GM18858 (cell line): Measurements from ENCODE around the gene OLIG2.

Experiments
- ATAC-seq: cut with Tn5 transposase; IDR thresholded peaks from one replicate; pipeline ENCODE4 v1.9.1; 2021; ENCODE audit not compliant: unreplicated experiment

Gene OLIG2

GRCh38 chr21:33025489-33026442, at the start of gene OLIG2:
TSS of gene OLIG2 (plus strand) at chr21:33025935. CDS start at chr21:33026863, 928 bp downstream.
- ATAC-seq, result no peak

- no peak for ATAC-seq
These were observed 48.9 kb upstream of the OLIG2 start for GRCh38 chr21:32976791-32977190.

DNA sequence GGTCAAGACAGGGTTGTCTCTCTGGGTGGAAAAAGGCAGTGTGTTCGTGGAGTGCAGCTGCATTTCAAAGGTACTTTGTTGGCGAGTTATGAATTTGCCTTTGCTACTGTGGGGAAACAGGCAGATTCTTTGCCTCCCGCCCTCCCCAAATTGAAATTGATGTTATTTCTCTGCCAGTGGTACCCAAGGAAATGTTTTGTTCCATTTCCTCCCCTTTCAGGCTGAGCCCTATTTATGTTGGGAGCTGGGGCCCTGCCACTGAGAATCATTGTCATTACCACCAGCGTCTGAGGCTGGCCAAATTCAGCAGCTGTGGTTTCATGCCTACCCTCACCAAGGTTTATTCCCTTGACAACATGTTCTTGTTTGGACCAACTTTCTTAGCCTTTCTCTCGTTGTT, 48.5 kb upstream of the OLIG2 start:
- ATAC-seq, result no peak

DNA sequence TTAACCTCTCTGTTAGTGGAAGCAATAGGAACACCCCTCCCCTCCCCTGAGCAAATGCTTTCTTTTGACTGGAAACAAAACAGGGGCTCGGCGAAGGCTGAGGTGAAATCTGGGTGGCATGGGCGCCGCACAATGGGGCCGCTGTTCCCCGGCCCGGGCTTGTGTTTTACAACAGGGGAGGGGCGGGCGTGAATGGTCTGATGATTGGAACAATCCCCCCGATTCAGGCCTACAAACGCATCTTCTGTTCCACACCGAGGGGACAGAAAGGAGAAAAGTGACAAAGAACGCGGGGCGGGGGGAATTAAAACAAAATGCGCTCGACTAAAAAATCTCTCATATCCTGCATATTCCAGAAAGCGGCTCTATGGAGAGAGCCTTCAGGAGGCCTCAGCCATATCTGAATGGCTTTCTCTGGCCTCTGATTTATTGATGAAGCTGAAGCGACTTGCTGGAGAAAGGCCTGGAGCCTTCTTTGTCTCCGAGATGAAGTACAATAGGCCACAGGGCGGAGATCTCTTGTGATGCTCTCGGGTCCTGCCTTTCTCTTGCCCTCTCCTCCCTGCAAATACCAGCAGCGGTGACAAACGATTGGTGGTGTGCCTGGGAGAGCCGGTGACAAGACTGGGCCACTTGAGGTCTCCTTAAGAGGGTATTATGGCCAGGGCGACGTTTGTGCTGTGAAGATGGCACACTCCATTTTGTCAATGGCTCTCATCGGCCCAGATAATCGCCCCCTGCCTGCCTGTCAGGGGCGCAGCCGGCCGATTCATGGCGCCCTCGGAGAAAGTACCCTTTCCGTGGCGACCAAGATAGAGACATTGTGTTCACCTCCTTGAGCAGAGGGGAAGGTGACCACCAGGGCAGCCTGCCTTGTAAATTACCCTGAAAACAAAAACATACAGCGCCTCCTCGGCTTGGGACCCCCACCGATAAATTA, 47.1 kb upstream of the OLIG2 start:
- ATAC-seq, result no peak

DNA sequence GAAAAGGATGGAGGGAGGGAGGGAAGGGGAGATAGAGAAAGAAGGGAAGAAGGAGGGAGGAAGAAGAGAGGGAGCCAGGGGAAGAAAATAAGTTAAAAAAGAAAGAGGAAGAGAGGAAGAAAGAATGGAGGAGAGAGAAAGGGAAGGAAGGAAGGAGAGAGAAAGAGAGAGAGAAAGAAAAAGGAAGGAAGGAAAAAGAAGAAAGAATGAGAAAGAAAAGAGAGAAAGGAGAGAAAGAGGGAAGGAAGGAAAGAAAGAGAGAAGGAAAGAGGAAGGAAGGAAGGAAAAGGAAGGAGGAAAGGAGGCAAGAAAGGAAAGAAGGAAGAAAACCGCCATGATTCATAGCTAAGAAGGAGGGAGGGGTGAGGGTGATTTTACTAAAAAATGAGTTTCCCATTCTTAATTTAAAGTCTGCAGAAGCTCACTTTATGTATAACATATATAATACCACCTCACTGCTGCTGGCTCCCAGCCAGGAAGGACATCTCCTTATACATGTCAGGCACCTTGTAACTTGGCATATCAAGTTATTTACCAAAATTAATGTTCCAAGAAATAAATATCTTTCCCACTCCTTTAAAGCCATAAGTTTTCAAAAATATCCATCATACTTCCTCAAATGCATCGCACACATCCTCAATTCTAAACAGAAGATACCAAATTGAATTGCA, 46.0 kb upstream of the OLIG2 start:
- no peak for ATAC-seq

DNA sequence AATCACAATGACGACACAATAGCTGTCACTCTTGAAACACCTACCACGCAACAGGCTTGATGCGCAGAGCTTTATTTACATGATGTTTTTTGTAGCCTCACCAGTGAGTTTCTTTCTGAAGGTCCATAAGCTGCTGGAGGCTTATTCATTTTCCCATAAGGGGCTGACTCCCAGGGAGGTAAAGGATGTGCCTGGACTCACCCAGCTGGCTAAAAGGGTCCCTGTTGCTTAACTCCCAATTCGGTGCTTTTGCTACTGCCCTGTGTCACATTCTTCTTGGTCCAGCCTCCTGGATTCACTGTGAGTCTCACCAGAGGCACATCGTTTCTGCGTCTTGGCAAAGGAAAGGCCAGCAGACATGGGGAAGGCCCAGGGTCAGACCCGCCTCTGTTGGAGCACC, 44.6 kb upstream of the OLIG2 start:
- ATAC-seq, result no peak

DNA sequence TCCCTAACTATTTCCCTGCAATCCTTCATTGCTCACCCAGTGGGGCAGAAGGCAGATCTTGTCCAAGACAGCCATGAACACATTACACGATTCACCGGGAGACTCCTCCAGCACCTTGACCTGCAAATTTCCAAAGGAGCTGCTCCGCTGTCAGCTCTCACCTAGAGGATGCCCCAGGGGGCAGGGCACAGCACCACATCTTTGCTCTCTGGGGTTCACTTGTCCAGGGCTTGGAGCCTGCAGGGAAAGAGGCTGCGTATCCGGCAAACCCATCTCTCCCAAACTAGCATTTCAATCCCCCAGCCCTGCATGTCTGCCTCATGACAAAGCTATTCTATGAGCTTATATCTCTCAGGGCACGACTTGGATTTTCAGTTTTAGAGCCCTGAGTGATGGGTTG, 35.1 kb upstream of the OLIG2 start:
- ATAC-seq, result no peak

DNA sequence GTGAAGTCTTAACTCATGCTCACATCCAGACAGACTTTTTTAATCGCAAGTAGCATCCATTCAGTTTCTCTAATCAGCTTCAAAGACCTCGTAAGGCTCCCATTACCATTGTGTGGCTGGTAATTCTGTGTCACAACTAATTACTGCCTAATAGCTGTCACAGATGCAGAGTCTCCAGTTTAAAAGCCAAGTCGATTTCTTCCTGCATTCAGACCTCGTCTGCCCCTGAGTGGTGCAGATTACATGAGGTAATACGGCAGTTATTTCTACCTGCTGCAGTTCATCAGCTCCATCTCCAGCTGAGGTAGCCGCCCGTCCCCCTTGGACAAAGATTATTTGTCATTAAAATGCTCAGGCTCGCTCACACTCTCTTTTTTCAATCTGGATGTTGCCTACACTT, 34.4 kb upstream of the OLIG2 start:
- ATAC-seq, result no peak

- ATAC-seq, result no peak
These were observed 31.8 kb upstream of the OLIG2 start for GRCh38 chr21:32993894-32994293.

- ATAC-seq, result no peak
These were observed 31.4 kb upstream of the OLIG2 start for GRCh38 chr21:32994305-32994704.

GRCh38 chr21:33007747-33008146, 18.0 kb upstream of the OLIG2 start:
- no peak for ATAC-seq

DNA sequence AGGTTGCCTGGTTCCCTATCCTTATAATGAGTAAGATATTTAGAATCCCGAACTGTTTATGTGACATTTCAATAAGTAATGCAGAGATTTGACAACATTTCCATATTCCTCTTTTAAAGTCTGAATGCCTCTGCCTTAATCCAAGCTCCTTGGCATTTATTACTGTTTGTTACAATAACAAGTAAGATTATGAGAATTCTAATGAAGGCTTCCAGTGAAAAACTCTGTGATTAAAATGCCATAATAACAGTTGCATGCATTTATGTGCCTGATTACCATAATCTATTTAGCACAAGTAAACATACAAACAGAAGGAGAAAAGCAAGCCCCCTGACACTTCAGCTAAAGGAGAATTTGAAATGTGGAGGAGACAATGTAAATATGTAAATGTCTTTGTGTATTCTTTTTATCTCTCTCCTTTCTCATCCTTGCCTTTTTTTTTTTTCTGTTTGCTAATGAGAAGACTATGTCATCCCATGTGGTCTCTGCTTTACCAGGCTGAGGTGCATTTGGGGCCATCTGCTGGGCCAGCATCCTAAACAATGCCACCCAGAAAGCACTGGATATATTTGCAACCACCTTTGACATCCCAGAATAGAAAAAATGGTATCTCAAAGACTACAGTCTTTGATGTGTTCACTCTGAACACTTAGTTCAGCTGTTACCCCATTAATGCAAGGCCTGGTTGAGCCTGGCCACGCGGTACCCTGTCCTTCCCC, 17.2 kb upstream of the OLIG2 start:
- no peak for ATAC-seq

- no peak for ATAC-seq
These were observed 14.8 kb upstream of the OLIG2 start for GRCh38 chr21:33010931-33011330.

DNA sequence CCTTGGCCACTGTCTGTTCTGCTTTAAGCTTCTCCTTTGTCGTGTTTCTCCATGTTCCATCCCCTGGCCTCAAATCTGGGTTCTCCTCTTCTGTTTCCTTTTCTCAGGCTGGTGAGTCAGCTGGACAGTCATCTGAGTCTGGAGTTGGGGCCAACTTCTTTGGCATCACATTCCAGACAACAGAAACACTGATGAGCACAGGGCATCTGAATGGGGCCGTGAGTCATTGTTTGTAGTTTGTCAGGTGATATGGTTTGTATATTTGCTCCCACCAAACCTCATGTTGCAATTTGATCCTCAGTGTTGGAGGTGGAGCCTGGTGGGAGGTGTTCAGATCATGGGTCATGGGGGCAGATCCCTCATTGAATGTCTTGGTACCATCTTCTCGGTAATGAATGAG, 14.3 kb upstream of the OLIG2 start:
- no peak for ATAC-seq

DNA sequence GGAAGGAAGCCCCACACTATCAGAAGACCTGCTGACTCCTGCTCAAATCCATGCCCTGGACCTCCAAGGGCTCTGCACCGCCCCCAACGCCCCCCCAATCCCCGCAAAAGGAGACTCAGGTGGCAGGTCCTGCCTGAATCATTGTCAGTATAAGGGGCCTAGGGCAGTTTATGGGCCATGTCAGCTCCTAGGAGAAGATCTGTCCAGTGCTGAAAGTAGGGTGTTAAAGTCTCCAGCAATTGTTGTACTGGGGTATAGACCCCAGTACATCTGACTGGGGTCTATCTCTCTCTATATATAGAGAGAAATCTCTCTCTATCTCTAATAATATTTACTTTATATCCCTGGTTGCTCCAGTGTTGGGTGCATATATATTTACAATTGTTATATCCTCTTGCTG, 12.1 kb upstream of the OLIG2 start:
- ATAC-seq, result no peak

DNA sequence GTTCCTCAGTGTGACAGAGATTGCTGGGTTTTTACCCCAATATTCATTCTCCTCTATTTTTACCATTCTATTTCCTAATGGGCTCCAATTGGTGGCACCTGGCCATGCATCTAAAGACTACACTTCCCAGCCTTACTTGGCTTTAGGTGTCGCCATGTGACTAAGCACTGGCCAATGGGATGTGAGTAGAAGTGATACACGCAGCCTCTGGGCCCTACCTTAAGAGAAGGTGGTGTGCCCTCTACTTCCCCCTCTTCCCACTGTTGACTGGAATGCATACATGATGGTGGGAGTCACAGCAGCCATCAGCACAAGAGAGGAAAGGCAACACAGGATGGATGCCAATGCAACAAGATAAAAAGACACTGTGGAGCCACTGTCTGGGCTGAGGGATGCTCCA, 11.4 kb upstream of the OLIG2 start:
- no peak for ATAC-seq

DNA sequence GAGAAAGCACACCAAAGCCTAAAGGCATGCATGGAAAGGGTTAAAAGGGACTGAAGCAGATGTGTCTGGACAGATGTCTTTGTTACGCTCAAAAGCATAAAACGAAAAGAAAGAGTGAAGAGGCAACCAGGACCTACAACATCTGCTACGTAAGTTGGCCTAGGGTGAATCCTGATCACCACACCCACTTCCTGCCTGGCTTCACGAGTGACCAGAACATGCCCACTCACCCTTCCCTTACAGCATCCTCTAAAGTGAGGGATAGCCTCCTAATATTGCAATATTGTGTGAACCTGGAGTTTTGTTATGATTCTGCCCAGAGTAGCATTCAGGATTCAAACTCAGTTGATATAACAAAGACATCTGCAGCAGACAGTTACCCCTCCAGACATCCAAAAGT, 10.6 kb upstream of the OLIG2 start:
- no peak for ATAC-seq

GRCh38 chr21:33015756-33016155, 10.0 kb upstream of the OLIG2 start:
- no peak for ATAC-seq

GRCh38 chr21:33018707-33019465, 6.8 kb upstream of the OLIG2 start:
- ATAC-seq, result no peak

- no peak for ATAC-seq
These were observed 6.2 kb upstream of the OLIG2 start for GRCh38 chr21:33019516-33019884.
